Measurements from ENCODE around the gene PLA2G2C.

Gene PLA2G2C

DNA sequence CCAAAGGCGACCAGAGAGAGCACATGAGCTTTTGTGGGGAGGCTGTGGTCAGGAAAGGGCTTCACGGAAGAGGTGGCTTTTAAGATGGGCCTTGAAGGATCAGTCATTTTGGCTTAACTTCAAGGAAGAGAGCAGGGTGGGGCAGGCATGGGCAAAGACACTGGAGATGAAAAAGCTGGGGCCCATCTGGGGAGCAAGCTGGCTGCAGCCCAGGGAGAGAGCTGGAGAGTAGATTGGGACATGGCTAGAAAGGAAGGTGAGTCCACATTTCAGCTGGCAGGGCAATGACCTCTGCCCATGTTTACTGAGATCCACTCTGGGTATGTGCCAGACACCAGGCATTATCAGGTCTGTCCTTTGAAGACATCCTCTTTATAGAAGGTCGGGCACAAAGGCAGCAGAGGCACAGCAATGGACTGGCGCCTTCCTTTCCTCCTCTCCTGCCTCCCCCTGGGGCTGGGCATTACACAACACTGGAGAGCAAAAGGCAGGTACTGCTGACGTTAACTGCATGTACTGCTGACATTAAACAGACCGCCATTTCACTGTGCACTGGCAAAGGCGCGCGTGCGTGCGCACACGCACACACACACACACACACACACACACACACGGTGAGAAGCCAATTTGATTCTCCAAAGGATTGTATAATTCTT lies 2.6 kb downstream of the PLA2G2C start:
- DNase-seq: no peak

- no peak for DNase-seq
These were observed 3.3 kb downstream of the PLA2G2C start for GRCh38 chr1:20183035-20183434.

- DNase-seq: no peak
These were observed 3.9 kb downstream of the PLA2G2C start for GRCh38 chr1:20182415-20182814.

- no peak for DNase-seq
These were observed 5.5 kb downstream of the PLA2G2C start for GRCh38 chr1:20180844-20181207.

DNA sequence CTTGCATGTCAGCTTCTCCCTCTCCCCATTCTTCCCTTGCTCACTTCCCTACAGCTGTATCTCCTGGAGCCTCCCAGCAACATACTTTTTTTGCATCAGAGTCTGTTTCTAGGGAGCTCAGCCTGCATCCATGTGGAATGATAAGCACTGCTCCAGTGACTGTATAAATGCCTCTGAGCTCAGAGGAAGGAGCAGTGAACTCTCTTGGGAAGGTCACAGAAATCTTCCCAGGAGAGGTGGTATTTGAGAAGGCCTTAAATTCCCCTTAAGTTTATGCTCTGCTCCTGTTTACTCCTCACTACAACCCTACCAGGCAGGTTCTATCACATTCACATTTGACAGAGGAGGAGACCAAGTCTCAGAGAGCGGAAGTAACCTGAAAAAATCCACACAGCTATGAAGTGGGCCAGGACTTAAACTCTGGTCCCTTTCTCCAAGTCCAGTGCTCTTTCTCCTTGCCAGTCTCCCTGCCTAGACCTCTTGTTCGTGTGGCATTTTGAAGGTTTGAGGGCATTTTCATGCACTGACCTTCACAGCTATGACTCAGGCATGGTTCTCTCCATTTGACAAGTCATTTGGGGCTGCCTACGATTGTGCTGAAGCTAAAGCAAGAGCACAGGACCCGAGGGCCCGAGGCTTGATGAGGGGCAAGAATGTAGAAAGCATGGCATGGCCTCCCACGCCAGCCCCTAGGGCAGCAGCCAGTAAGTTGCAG lies 6.0 kb downstream of the PLA2G2C start:
- DNase-seq: no peak

- DNase-seq: no peak
These were observed 6.8 kb downstream of the PLA2G2C start for GRCh38 chr1:20179371-20180128.

GRCh38 chr1:20178634-20179370 lies 7.5 kb downstream of the PLA2G2C start:
- DNase-seq: no peak

DNA sequence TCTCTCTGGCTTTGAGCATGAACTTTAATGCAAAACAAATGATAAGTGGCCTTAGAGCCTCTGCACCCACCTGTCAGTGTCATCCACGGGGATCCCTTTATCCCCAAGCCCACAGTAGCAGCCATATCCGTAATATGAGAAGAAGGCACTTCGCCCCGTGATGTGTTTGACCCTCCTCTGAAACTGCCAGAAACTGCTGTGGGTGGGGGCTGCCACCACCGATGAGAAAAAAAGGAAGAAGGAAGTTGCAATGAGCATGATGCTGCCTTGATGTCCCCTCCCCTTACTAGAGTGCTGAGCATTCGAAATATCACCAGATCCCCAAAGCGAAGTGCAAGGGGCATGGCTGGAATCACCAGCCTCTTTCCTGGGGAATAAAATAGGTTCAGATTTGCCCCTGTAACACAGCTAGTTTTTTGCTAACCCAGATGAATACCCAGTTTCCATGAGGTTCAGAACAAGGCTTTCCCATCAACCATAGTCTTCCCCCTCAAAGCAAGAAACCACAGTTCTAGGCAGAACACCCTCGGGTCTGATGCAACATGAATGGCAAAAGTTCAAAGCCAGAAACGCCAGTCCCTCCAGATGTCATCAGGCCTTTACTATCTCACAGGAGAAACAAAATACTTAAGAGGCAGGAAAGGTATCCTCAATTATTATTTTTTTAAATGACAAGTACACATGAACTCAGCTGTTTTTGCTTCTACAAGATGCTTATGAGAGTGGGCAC lies 11.2 kb downstream of the PLA2G2C start:
- DNase-seq: no peak

DNA sequence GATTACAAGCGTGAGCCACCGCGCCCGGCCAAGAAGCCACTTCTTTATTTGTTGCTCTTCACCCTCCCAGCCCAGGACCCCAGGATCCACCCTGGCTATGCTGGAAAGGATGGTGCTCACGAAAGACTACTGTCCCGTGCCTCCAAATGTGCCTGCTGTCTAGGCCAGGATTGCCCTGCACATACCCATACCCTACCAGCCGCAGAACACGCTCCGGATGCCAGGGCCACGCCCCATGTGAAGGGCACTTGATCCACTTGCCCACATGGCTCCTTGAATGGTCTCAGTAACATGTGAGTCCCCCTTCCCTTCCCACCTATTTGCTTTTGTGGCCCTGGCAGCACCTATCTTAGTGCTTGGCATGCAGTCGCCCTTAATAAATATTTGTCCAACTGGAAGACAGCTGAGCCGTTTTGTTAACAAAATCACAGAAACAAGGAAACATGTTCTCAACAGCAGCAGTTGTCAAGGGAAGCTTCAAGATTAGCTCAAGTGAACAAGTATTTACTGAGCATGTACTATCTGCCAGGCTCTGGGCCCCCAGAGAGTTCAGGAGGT lies 14.2 kb downstream of the PLA2G2C start:
- no peak for DNase-seq

DNA sequence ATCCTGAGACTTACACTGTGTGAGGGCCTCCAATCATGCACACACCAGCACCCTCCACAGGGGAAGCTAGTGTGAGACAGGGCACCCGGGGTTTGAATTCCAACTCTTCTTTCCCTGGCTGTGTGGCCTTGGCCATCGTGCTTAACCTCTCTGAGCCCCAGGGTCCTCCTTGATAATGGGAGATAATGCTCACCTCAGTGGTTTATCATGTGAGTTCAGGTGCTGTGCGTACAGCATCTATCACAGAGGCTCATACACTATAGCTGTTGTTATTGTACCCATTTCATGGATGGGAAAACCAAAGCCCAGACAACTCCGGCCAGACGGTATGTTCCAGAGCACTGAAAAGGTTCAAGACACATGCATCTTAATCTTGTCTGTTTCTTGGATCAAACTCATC lies 16.4 kb downstream of the PLA2G2C start:
- DNase-seq: no peak

- no peak for DNase-seq
These were observed 17.5 kb downstream of the PLA2G2C start for GRCh38 chr1:20168564-20169491.

DNA sequence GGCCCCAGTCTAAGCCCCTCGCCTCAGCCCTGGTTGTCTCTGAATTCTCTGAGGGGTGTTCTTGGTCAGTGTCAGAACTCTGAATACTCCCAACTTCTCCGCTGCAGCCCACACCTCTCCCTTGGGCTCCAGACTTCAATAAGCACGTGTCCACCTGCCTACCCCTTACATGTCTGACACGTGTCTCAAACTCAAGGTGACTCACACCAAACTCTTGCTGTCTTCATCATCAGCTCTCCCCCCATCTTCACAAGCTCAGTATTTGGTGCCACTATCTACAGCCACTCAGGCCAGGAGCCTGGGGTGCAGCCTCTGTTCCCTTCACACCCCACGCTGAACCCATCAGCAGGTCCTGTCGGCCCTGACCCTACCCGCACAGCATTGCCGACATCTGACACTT lies 19.2 kb downstream of the PLA2G2C start:
- no peak for DNase-seq

DNA sequence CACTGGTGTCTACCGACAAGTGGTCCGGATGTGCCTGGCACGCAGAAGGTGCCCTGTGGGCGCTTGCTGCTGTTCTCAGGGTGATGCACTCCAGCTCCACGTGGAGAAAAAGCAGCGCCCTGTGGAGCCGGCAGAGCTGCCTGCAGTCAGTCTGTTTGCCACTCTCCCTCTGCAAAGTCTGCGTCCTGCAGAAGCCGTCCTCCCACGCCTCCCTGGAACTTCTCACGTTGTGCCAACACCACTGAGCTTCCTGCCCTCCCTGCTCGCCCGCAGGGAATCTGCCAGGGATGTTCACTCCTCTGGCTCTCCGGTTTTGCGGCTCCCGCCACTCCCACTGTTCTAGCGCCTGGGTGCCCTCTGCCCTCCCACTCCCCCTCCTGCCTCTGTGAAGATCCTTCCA lies 20.3 kb downstream of the PLA2G2C start:
- DNase-seq: no peak

DNA sequence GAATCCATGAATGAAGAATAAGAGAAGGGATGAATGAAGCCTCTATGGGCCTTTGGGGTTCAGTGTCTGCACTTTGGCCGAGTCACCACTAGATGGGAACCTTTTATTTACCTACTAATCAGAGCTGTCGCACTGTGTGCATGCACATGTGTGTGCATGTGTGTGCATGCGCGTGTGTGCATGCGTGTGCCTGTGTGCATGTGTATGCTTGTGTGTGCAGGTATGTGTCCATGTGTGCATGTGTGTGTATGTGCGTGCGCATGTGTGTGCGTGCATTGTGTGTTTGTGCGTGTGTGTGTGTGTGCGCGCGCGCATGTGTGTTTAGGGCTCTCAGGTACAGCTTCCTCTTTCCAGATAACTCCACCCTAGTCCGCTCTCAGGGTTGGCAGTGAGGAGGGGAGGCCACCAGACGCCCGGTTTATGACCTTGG lies 20.8 kb downstream of the PLA2G2C start:
- DNase-seq: no peak

GRCh38 chr1:20164694-20165202 lies 21.6 kb downstream of the PLA2G2C start:
- DNase-seq: no peak

DNA sequence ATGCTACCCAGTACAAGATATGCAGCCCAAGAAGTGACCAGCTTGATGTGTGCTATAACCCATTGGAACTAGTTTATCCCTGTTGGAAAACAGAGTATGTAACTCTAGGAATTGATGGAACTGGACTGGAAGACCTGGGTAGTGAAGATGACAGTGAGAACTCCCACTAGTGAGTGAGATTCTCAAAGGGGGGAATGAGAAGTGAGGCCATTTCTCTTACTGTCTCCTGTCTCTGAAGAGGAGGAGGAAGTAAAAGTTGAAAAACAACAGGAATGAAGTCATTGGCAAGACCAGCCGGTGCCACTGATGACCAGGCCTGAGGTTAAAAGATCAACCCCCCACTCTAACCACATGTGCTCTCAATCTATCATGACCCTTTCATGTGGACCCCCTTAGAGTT lies 26.3 kb downstream of the PLA2G2C start:
- DNase-seq: no peak

DNA sequence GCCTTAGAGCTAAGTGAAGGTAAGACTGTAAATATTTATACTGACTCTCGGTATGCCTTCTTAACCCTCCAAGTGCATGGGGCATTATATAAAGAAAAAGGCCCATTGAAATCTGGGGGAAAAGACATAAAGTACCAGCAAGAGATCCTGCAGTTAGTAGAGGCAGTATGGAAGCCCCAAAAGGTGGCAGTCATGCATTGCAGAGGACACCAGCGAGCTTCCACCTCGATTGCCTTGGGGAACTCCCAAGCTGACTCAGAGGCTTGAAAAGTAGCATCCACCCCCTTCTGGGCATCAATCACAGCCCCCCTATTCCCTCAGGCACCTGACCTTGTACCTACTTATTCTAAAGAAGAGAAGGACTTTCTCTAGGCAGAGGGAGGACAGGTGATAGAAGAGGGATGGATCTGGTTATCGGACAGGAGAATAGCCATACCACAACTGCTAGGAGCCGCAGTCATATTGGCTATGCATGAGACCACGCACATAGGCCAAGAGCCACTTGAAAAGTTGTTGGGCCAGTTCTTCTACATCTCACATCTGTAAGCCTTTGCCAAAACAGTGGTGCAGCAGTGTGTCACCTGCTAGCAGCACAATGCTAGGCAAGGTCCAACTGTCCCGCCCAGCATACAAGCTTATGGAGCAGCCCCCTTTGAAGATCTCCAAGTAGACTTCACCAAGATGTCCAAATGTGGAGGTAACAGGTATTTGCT lies 27.8 kb downstream of the PLA2G2C start:
- no peak for DNase-seq

- DNase-seq: no peak
These were observed 32.0 kb downstream of the PLA2G2C start for GRCh38 chr1:20154301-20154831.

GRCh38 chr1:20153000-20153418 lies 33.3 kb downstream of the PLA2G2C start:
- no peak for DNase-seq

DNA sequence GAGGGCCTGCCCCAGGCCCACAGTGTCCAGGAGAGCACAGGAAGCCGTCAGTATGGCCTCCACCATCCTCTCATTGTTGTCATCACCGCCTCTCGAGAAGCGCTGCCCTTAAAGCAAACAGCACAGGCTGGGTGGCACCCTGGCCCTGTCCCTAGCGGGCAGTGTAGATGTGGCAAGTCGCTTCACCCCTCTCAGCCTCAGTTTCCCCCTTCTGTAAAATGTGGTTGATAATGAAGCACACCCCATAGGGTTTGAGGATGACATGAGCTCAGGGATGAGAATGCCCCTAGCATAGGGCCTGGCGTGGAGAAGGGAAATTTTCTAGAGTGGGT lies 33.8 kb downstream of the PLA2G2C start:
- DNase-seq: no peak

Data from stimulated activated CD8-positive, alpha-beta memory T cell treated with anti-CD3 and anti-CD28 coated beads, Interleukin-4, amount 100 ng/mL, for 48 hours (primary cell).